Bronchial epithelial cell (primary cell): ENCODE measurements around the gene CISD1. TPM values are rescaled to one million over a fixed set of nuclear protein-coding genes. Genes with fewer than 3 reads are reported as not detected.

Experiments
- DNase-seq: peaks from one replicate; pipeline ENCODE4 v3.0.0-alpha.2; 2010; ENCODE audit warnings: low read depth
- FAIRE-seq: peaks from 2 replicates; lab custom pipeline; 2011; peaks lifted over from hg19 to GRCh38; lab: Jason Lieb, UNC
- H3K27me3 ChIP-seq: 2 replicates; pipeline ENCODE4 v1.5.1; 2011; ENCODE audit warnings: low read length; ENCODE audit not compliant: control insufficient read depth, insufficient read depth
- H3K36me3 ChIP-seq: 2 replicates; pipeline ENCODE4 v1.5.1; 2011; ENCODE audit warnings: low read length; ENCODE audit not compliant: control insufficient read depth, insufficient read depth
- H3K4me3 ChIP-seq: 2 replicates; pipeline ENCODE4 v1.5.1; 2011; ENCODE audit warnings: mild to moderate bottlenecking, low read depth, low read length, control low read depth
- total RNA-seq: library from RNA; depleted of rRNA; stranded (reverse); fragments of >200 nt; gene quantifications from 2 replicates; pipeline ENCODE4 v1.2.1, GENCODE V29; 2014
- TF ChIP-seq, protein P1 (sequence below): IDR thresholded peaks from 2 replicates; pipeline ENCODE4 v1.5.1; 2011; ENCODE audit warnings: mild to moderate bottlenecking, moderate library complexity, low read length, control low read depth, inconsistent platforms; ENCODE audit not compliant: insufficient read depth, severe bottlenecking

CISD1 gene
- total RNA-seq, 1 donor from 2014 or later = 13.4 TPM

DNA sequence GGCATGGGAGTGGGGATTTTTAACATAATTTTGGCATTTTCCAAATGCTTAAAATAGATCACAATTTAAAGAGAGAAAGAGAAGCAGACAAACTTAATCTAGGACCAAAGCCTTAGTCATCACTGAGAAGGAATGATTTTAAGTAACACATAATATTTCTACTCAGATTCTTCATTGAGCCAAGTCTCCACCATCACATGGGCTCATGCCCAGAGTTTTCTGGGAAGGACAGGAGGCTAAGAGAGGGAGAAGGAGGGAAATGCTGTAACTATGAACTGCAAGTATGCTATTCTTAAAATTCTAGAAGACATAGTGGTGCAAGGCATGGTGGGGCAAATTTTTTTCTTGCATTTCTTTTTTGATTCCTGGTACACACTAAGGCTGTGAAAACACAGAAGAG lies 42.1 kb downstream of the CISD1 start:
- no peaks in the 10 kb centered on the region for H3K27me3 ChIP-seq
- DNase-seq (no peak), FAIRE-seq (no peak)
- TF ChIP-seq, protein P1, sequence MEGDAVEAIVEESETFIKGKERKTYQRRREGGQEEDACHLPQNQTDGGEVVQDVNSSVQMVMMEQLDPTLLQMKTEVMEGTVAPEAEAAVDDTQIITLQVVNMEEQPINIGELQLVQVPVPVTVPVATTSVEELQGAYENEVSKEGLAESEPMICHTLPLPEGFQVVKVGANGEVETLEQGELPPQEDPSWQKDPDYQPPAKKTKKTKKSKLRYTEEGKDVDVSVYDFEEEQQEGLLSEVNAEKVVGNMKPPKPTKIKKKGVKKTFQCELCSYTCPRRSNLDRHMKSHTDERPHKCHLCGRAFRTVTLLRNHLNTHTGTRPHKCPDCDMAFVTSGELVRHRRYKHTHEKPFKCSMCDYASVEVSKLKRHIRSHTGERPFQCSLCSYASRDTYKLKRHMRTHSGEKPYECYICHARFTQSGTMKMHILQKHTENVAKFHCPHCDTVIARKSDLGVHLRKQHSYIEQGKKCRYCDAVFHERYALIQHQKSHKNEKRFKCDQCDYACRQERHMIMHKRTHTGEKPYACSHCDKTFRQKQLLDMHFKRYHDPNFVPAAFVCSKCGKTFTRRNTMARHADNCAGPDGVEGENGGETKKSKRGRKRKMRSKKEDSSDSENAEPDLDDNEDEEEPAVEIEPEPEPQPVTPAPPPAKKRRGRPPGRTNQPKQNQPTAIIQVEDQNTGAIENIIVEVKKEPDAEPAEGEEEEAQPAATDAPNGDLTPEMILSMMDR = no peak
- H3K36me3 ChIP-seq = no peaks in the 10 kb centered on the region
- H3K4me3 ChIP-seq = no peak overlapping the region

DNA sequence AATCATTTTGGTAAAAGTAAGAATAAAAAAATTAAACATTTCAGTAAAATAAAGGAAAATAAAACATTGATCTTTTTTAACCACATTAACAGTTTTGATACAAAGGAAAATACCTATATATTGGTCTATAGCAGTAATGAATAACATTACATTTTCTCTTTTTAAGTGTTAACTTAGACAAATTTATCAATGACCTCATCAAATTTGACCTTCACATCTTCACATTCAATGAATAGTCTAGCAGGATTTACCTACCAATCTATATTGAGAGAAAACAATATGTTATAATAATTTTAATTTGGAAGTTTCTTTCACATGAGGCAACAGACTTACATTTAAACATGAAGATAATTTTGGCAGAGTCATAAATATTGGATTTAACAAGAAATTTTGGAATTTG lies 47.9 kb downstream of the CISD1 start:
- FAIRE-seq (no peak), DNase-seq (no peak)
- TF ChIP-seq, protein P1 = no peak
- Histone ChIP-seq H3K27me3 (no peaks in the 10 kb centered on the region), H3K36me3 (no peaks in the 10 kb centered on the region), H3K4me3 (no peak overlapping the region)

DNA sequence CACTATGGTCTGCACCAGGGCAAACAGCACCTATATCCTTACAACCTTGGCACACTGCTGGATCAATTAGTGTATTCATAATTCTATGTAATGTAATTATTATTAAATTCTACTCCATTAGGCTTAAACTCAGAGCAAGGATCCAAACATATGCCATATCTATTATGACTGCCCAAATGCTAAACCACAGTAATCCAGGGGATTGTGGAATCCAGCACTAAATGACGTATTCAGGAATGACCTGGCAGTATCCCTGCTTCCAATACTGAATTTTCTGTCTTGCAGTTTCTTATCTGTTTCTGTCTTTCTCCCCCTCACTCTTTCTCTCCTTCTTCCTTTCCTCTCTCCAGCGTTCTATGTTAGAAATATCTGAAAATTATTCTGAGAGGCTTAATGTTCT lies 49.4 kb downstream of the CISD1 start:
- H3K4me3 ChIP-seq = no peak overlapping the region
- no peaks in the 10 kb centered on the region for H3K36me3 ChIP-seq
- no peaks in the 10 kb centered on the region for H3K27me3 ChIP-seq
- FAIRE-seq = no peak
- DNase-seq = no peak
- TF ChIP-seq, protein P1 = no peak

DNA sequence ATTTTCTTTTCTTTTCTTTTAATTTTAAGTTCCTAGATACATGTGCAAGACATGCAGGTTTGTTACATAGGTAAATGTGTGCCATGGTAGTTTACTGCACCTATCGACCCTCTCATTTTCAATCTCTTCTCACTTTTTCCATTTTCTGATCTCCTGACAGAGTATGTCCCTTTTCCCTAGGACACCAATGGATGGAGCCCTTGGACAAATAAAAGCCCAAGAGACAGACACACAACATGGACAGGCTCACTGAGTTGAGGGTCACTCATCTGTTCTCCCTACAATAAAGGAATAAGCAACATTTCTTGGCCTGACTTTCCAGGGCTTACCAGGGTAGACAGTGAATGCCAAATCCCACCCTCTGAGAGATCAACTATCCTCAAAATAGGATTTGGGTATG lies 50.6 kb downstream of the CISD1 start:
- no peak for FAIRE-seq
- no peak for DNase-seq
- no peaks in the 10 kb centered on the region for H3K27me3 ChIP-seq
- TF ChIP-seq, protein P1 = no peak
- H3K36me3 ChIP-seq = no peaks in the 10 kb centered on the region
- no peak overlapping the region for H3K4me3 ChIP-seq

DNA sequence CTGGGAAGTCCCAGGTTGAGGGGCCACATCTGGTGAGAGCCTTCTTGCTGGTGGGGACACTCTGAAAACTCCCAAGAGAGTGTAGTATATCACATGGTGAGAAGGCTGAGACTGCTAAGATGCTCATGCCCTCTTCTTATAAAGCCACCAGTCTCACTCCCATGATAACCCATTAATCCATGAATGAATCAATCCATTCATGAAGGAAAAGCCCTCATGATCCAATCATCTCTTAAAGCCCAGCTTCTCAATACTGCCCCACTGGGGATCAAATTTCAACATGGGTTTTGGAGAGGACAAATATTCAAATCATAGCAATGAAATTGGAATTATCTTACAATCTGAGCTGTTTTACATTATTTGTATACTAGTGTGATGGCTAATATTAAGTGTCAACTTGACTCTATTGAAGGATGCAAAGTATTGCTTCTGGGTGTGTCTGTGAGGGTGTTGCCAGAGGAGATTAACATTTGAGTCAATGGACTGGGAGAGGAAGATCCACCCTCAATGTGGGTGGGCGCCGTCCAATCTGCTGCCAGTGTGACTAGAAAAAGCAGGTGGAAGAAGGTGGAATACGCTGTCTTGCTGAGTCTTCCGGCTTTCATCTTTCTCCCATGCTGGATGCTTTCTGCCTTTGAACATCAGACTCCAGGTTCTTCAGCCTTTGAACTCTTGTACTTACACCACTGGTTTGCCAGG lies 51.5 kb downstream of the CISD1 start:
- TF ChIP-seq, protein P1 = no peak
- Histone ChIP-seq H3K4me3 (no peak overlapping the region), H3K27me3 (no peaks in the 10 kb centered on the region), H3K36me3 (no peaks in the 10 kb centered on the region)
- FAIRE-seq = no peak
- no peak for DNase-seq
